Measurements from ENCODE around the gene SLC7A6OS.

Gene SLC7A6OS

GRCh38 chr16:68265078-68265920 is 45.4 kb downstream of the SLC7A6OS start:
- H4K20me1 ChIP-seq (ENCODE audit: insufficient read depth, low read length), result no peaks in the 10 kb centered on the region
- H3K27ac ChIP-seq (ENCODE audit: low read length), result peak overlapping the region; percentile 70
- H3K27me3 ChIP-seq (replicated peaks; ENCODE audit: insufficient read depth, low read length), result no peaks in the 10 kb centered on the region
- 0 out of 2 replicates have a peak, but pooled peaks cover 5% of the 10 kb centered on the region for H3K36me3 ChIP-seq (replicated peaks; ENCODE audit: insufficient read depth, low read length)
- TF ChIP-seq CTCF (IDR thresholded peaks at IDR 0.05; ENCODE audit: low read length), result no peak
- no peaks in the 10 kb centered on the region for H3K9me2 ChIP-seq (replicated peaks; ENCODE audit: insufficient read depth, low read length)
- peak overlapping the region; percentile 89 for H3K9ac ChIP-seq (ENCODE audit: low read length)
- peaks cover 89% of the 10 kb centered on the region for H3K79me2 ChIP-seq (ENCODE audit: low read length)
- peaks cover 27% of the 10 kb centered on the region for H3F3A ChIP-seq (ENCODE audit: insufficient read depth, low read length)
- H3K9me3 ChIP-seq (replicated peaks; ENCODE audit: insufficient read depth, low read length), result no peaks in the 10 kb centered on the region
- peak overlapping the region; percentile 72 for H3K4me2 ChIP-seq (ENCODE audit: low read depth, low read length)
- H3K4me1 ChIP-seq (ENCODE audit: low read length), result peaks cover 42% of the 10 kb centered on the region
- H2AFZ ChIP-seq (ENCODE audit: low read length), result peak overlapping the region; percentile 61; the same call in 1 of the 2 replicates
- DNase-seq, result peak; percentile 39
- peak overlapping the region; percentile 94 for H3K4me3 ChIP-seq (ENCODE audit: low read length)

- H3K9me2 ChIP-seq (replicated peaks; ENCODE audit: insufficient read depth, low read length), result no peaks in the 10 kb centered on the region
- H2AFZ ChIP-seq (ENCODE audit: low read length), result peak within 1 kb of the TSS; percentile 63
- peaks cover 42% of the 10 kb centered on the region for H3K4me1 ChIP-seq (ENCODE audit: low read length)
- H3F3A ChIP-seq (ENCODE audit: insufficient read depth, low read length), result peaks cover 27% of the 10 kb centered on the region
- TF ChIP-seq EZH2 (optimal IDR thresholded peaks at IDR 0.05; ENCODE audit: low read depth, low read length), result no peak
- peak; percentile 86 for TF ChIP-seq CTCF (IDR thresholded peaks at IDR 0.05; ENCODE audit: low read length)
- TF ChIP-seq EZH2phosphoT487 (IDR thresholded peaks at IDR 0.05; ENCODE audit: low read length), result no peak
- peak within 1 kb of the TSS; percentile 94 for H3K4me3 ChIP-seq (ENCODE audit: low read length)
- H4K20me1 ChIP-seq (ENCODE audit: insufficient read depth, low read length), result no peaks in the 10 kb centered on the region
- H3K36me3 ChIP-seq (replicated peaks; ENCODE audit: insufficient read depth, low read length), result peaks cover 10% of the 10 kb centered on the region
- peak; percentile 84 for DNase-seq
- H3K4me2 ChIP-seq (ENCODE audit: low read depth, low read length), result peak within 1 kb of the TSS; percentile 96
- H3K9ac ChIP-seq (ENCODE audit: low read length), result peak within 1 kb of the TSS; percentile 89
- peak within 1 kb of the TSS; percentile 75 for H3K27ac ChIP-seq (ENCODE audit: low read length)
- H3K27me3 ChIP-seq (replicated peaks; ENCODE audit: insufficient read depth, low read length), result no peaks in the 10 kb centered on the region
- peaks cover 89% of the 10 kb centered on the region for H3K79me2 ChIP-seq (ENCODE audit: low read length)
- no peaks in the 10 kb centered on the region for H3K9me3 ChIP-seq (replicated peaks; ENCODE audit: insufficient read depth, low read length)
Measured at GRCh38 chr16:68264128-68265077, 46.3 kb downstream of the SLC7A6OS start, which contains the start of gene SLC7A6. Gene SLC7A6 (plus strand): TSS chr16:68264526. CDS start chr16:68274727, 10,201 bp downstream.

GRCh38 chr16:68263559-68264127 is 47.1 kb downstream of the SLC7A6OS start:
- Histone ChIP-seq H3K9me3 (replicated peaks; ENCODE audit: insufficient read depth, low read length) (no peaks in the 10 kb centered on the region), H3K27ac (ENCODE audit: low read length) (peak overlapping the region; percentile 75), H2AFZ (ENCODE audit: low read length) (peak overlapping the region; percentile 63), H3K79me2 (ENCODE audit: low read length) (peaks cover 89% of the 10 kb centered on the region), H3K4me1 (ENCODE audit: low read length) (peaks cover 48% of the 10 kb centered on the region), H3K9me2 (replicated peaks; ENCODE audit: insufficient read depth, low read length) (no peaks in the 10 kb centered on the region), H3K27me3 (replicated peaks; ENCODE audit: insufficient read depth, low read length) (no peaks in the 10 kb centered on the region), H3K9ac (ENCODE audit: low read length) (peak overlapping the region; percentile 79), H3K4me3 (ENCODE audit: low read length) (peak overlapping the region; percentile 73), H3F3A (ENCODE audit: insufficient read depth, low read length) (peaks cover 28% of the 10 kb centered on the region), H3K4me2 (ENCODE audit: low read depth, low read length) (peak overlapping the region; percentile 96), H4K20me1 (ENCODE audit: insufficient read depth, low read length) (no peaks in the 10 kb centered on the region), H3K36me3 (replicated peaks; ENCODE audit: insufficient read depth, low read length) (peaks cover 10% of the 10 kb centered on the region)
- TF ChIP-seq EZH2 (optimal IDR thresholded peaks at IDR 0.05; ENCODE audit: low read depth, low read length) (no peak), EZH2phosphoT487 (IDR thresholded peaks at IDR 0.05; ENCODE audit: low read length) (no peak), CTCF (IDR thresholded peaks at IDR 0.05; ENCODE audit: low read length) (no peak)
- no peak for DNase-seq

Data from MM.1S (cell line).